Naive thymus-derived CD8-positive, alpha-beta T cell (primary cell): ENCODE results near the gene SCN3A. TPM values are rescaled to one million over a fixed set of nuclear protein-coding genes. Genes with fewer than 3 reads are reported as not detected.

Source experiments
- ATAC-seq, 2 donors: fragments of 150-1000 bp; cut with Tn5 transposase in 1 of 2; sonication (Bioruptor Pico), chemical (Tn5 transposase) in 1 of 2; 1 replicate in 1 of 2; 2 replicates in 1 of 2; pipeline ENCODE4 v1.10.0; 2021; ENCODE audit warnings: mild to moderate bottlenecking in 2 of 2, moderate library complexity in 2 of 2
- POLR2A ChIA-PET: fragments of 350-600 bp; sonication (Branson Sonifier 250); formaldehyde crosslinking; loops from one replicate; lab custom pipeline; 2021; ENCODE audit warnings: antibody characterized with exemption; lab: Charles Lee
- DNase-seq, 10 donors: peaks; one replicate each; pipeline versions ENCODE4 v3.0.0 to v3.0.0-alpha.2; 2020 to 2022
- H3K27ac Mint-ChIP-seq, 10 donors: one replicate each; pipeline ENCODE4 v1.8.0; 2020 to 2022; ENCODE audit warnings: mild to moderate bottlenecking in 10 of 10, mixed read lengths in 10 of 10, moderate library complexity in 4 of 10, inconsistent platforms in 1 of 10
- H3K27me3 Mint-ChIP-seq, 5 donors: one replicate each; pipeline ENCODE4 v1.8.0; 2021 to 2022; ENCODE audit warnings: mixed read lengths in 5 of 5
- H3K36me3 Mint-ChIP-seq, 3 donors: one replicate each; pipeline ENCODE4 v1.8.0; 2020 to 2022; ENCODE audit warnings: mixed read lengths in 3 of 3, mild to moderate bottlenecking in 2 of 3, inconsistent platforms in 1 of 3
- H3K4me1 Mint-ChIP-seq, 4 donors: one replicate each; pipeline ENCODE4 v1.8.0; 2021 to 2022; ENCODE audit warnings: mixed read lengths in 4 of 4
- H3K4me3 Mint-ChIP-seq, 10 donors: one replicate each; pipeline ENCODE4 v1.8.0; 2020 to 2022; ENCODE audit warnings: mild to moderate bottlenecking in 10 of 10, mixed read lengths in 10 of 10, moderate library complexity in 6 of 10, inconsistent platforms in 1 of 10
- H3K9me3 Mint-ChIP-seq, 9 donors: one replicate each; pipeline ENCODE4 v1.8.0; 2020 to 2022; ENCODE audit warnings: mixed read lengths in 9 of 9, mild to moderate bottlenecking in 3 of 9, inconsistent platforms in 1 of 9, moderate library complexity in 1 of 9
- polyA plus RNA-seq, 3 donors: library from polyadenylated mRNA; unstranded; fragments of 300-500 nt; fragmentation: Illumina TruSeq; gene quantifications; one replicate each; pipeline ENCODE4 v1.2.3, GENCODE V29; 2021
- total RNA-seq, 8 experiments: library from RNA in 2 of 8; stranded (reverse) in 2 of 8; gene quantifications; one replicate each; pipeline ENCODE4 v1.2.3 and lab custom pipeline; 2021 to 2026

The SCN3A gene
- total and polyA plus RNA-seq, 5 experiments from 2014 or later = 0.26 to 0.27 TPM; not detected in 3

DNA sequence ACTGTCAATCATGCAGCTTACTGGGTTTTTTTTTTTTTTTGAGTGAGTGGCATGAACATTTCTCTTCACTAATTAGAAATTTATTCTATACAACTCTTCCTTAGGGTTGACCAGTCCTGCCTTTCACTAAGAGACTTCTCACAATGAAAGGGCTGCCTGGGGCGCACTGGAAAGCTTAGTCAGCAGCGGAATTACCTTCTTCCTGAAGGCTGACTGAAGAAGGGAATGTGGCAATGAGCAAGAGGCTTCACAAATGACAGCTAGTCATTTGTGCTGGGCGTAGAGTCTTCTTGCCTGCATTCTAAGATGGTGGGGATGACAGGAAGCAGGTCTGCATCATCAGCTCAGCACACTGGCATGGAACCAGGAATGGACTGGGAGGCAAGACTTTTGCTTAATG is 15.6 kb upstream of the SCN3A start:
- Mint-ChIP-seq H3K4me1 (no peaks in the 10 kb centered on the region), H3K27me3 (no peaks in the 10 kb centered on the region), H3K27ac (no peak overlapping the region), H3K4me3 (no peak overlapping the region), H3K9me3 (peaks cover 0 to 1% (median 0%) of the 10 kb centered on the region in 9 donors), H3K36me3 (no peaks in the 10 kb centered on the region)
- POLR2A ChIA-PET = no interaction called here
- DNase-seq = no peak
- no peak for ATAC-seq

DNA sequence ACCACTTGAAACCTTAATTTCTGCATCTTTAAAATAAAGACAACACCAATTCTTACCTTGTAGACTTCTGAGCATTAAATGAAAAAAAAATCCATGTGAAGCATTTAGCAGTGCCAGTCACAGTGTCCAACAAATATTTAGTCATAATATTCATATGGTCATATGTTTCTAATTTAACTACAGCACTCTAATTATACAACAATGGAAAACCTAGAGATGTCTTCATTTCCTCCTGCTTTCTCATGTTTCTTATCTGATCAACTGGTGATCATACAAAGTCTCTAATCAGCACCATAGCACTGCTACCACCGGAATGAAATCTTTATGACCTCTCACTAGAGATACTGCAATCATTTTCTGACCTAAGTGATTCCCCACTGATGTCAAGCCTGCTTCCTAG is 10.2 kb upstream of the SCN3A start:
- H3K27ac Mint-ChIP-seq = no peak overlapping the region
- H3K4me1 Mint-ChIP-seq = no peaks in the 10 kb centered on the region
- POLR2A ChIA-PET = no interaction called here
- DNase-seq (no peak), ATAC-seq (no peak)
- no peak overlapping the region for H3K4me3 Mint-ChIP-seq
- H3K9me3 Mint-ChIP-seq = no peaks in the 10 kb centered on the region
- H3K36me3 Mint-ChIP-seq = no peaks in the 10 kb centered on the region
- peaks cover 0 to 3% (median 0%) of the 10 kb centered on the region in 5 donors for H3K27me3 Mint-ChIP-seq

DNA sequence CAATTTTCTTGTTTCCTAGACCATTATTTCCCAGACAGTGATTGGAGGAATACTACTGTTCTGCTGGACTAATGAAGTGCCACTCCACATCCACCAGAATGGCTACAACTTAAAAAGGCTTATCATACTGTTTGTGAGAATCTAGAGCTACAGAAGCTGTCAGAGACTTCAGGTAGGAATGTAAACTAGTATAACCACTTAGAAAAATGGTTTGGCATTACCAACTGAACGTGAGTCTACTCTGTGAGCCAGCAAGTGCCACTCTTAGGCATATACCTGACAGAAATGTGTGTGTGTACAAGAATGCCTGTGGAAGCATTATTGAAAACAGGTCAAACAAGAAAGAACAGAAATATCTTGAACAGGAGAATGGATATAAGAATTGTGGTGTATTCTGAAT is 4.2 kb upstream of the SCN3A start:
- ATAC-seq = no peak
- DNase-seq = no peak
- Mint-ChIP-seq H3K4me1 (peaks cover 0 to 5% (median 2%) of the 10 kb centered on the region in 4 donors), H3K36me3 (no peaks in the 10 kb centered on the region), H3K27ac (no peak overlapping the region), H3K9me3 (no peaks in the 10 kb centered on the region), H3K4me3 (no peak overlapping the region), H3K27me3 (peaks cover 0 to 9% (median 0%) of the 10 kb centered on the region in 5 donors)
- POLR2A ChIA-PET = no interaction called here

DNA sequence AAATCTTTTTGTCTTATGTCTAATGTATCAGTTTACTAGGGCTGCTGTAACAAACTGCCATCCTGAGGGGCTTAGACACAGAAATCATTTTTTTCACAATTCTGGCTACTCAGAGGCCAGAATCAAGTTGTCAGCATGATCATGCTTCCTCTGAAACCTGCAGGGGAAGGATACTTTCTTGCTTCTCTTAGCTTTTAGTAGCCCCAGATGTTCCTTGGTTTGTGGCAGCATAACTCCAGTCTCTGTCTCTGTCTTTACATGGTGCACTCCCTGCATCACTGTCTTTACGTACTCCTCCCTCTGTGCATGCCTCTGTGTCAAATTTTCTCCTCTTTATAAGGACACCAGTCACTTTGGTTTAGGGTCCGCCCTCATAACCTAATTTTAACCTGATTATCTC is 2.0 kb upstream of the SCN3A start:
- POLR2A ChIA-PET = no interaction called here
- DNase-seq (no peak), ATAC-seq (no peak)
- H3K9me3 Mint-ChIP-seq = no peaks in the 10 kb centered on the region
- H3K4me1 Mint-ChIP-seq = peaks cover 0 to 9% (median 2%) of the 10 kb centered on the region in 4 donors
- peaks cover 0 to 9% (median 0%) of the 10 kb centered on the region in 5 donors for H3K27me3 Mint-ChIP-seq
- H3K36me3 Mint-ChIP-seq = no peaks in the 10 kb centered on the region
- H3K4me3 Mint-ChIP-seq = no peak overlapping the region
- H3K27ac Mint-ChIP-seq = no peak overlapping the region

DNA sequence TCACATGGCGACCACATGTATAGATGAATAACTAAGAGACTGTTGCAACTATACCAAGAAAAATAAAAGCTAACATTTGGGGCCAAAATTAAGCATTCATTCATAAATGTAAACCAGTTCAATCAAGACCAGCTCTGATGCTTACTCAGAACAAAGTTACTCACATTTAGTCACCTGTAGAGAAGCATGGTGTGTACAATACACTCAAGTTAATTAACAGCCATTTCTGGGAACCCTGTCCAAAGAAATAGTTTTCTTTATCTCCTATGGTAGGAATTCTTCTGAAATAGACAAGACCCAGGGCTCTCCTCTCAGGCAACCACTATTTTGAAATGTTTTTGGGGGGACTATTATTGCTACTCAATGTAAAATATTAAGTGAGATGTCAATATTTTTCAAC is 1.6 kb downstream of the SCN3A start:
- Mint-ChIP-seq H3K36me3 (no peaks in the 10 kb centered on the region), H3K4me3 (peak overlapping the region in 1 of 10 donors; percentile 9), H3K27ac (no peak overlapping the region), H3K9me3 (peaks cover 0 to 2% (median 0%) of the 10 kb centered on the region in 9 donors), H3K27me3 (peaks cover 0 to 8% (median 0%) of the 10 kb centered on the region in 5 donors), H3K4me1 (peaks cover 0 to 16% (median 2%) of the 10 kb centered on the region in 4 donors)
- POLR2A ChIA-PET = no interaction called here
- no peak for ATAC-seq
- DNase-seq = no peak

DNA sequence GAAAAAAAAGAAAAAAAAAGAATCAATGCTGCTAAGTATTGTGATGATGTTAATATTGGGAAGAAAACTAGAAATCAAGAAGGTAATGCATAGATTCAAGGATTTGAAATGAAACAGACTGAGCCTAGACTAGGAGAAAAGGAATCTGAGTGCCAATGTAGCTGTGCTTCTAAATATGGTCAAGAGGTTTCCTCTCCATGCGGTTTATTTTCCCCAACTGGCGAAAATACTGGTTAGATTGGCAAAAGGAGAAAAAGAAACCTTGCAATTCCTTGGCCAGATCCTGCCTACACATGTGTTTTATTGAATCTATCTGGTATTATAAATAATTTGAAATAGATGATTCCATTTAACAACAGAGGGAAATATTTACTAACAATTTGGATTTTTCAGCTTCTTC is 5.7 kb downstream of the SCN3A start:
- ATAC-seq (no peak), DNase-seq (no peak)
- Mint-ChIP-seq H3K27ac (no peak overlapping the region), H3K36me3 (no peaks in the 10 kb centered on the region), H3K9me3 (peaks cover 0 to 2% (median 0%) of the 10 kb centered on the region in 9 donors), H3K27me3 (no peaks in the 10 kb centered on the region), H3K4me3 (no peak overlapping the region), H3K4me1 (peaks cover 0 to 32% (median 0%) of the 10 kb centered on the region in 4 donors)
- POLR2A ChIA-PET = no interaction called here

DNA sequence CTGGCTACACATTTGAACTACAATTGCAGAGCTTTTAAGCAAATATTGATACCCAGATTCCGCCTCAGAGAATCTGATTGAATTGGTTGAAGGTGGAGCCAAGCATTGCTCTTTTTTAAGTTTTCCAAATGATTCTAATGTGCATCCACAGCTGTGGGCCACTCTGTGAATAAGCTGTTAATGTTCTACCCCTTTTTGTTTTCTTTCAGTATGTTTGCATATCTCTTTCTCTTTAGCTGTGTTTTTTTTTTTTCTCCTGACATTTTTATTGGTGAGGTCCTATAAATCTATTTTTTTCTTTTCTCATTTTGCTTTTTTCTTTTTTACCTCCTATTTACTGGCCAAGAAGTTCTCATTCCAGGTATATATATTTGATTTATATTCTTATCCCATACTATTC is 6.5 kb downstream of the SCN3A start:
- Mint-ChIP-seq H3K27me3 (no peaks in the 10 kb centered on the region), H3K27ac (no peak overlapping the region), H3K4me3 (no peak overlapping the region), H3K36me3 (no peaks in the 10 kb centered on the region), H3K9me3 (peaks cover 0 to 2% (median 0%) of the 10 kb centered on the region in 9 donors), H3K4me1 (peaks cover 0 to 34% (median 0%) of the 10 kb centered on the region in 4 donors)
- ATAC-seq (no peak), DNase-seq (no peak)
- POLR2A ChIA-PET = no interaction called here

DNA sequence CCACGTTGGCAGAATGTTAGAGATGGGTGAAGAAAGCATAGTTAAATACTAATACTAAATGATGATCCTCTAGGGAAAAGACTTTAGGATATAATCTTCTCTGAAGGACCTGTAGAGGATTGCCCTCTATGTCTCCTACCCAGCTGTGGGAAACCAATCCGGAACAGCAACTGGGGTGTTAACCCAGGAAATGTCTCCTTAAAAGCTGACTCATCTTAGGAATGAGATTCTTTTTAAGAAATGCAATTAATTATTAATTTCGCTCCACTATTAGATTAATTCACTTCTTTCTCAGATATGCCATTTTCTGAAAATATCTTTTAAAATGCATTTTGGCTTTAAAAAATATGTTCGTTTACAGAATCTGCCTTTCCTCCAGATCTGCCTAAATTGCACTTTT is 7.4 kb downstream of the SCN3A start:
- POLR2A ChIA-PET = no interaction called here
- H3K4me1 Mint-ChIP-seq = peaks cover 0 to 33% (median under 1%) of the 10 kb centered on the region in 4 donors
- ATAC-seq = no peak

DNA sequence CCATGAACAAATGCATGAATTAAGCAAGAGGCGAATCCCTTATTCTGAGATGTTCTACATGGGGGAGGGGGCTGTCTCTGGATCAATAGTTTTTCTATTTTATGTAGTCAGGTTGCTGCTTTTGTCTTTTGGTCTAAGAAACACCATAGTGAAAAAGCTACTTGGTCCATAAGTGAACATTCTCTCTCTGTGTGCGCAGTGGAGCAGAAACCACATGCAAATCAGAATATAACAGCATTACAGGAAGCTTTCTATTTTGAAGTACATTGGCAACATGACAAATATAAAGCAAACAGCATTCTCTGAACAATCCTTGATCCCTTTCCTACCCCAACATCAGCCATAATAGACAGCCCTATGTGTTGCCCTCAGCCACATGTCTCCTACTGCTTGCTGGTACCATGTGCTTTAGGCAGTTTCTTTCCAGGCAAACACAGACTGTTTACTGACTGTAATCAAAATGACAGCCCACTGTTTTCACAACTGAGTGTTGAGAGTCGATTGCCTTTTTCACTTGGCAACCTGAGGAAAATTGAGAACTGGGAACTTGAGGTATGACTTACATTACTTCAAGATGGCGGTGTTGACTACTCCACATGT is 10.6 kb downstream of the SCN3A start:
- no peak for DNase-seq
- Mint-ChIP-seq H3K4me1 (peaks cover 0 to 34% (median 2%) of the 10 kb centered on the region in 4 donors), H3K36me3 (no peaks in the 10 kb centered on the region), H3K9me3 (no peaks in the 10 kb centered on the region), H3K27ac (peak overlapping the region in 1 of 10 donors; percentile 1), H3K27me3 (peaks cover 0 to 5% (median 0%) of the 10 kb centered on the region in 5 donors), H3K4me3 (peak overlapping the region in 1 of 10 donors; percentile 0)
- POLR2A ChIA-PET = no interaction called here
- no peak for ATAC-seq

More for the DNA sequence above, 7.4 kb downstream of the SCN3A start:
- Mint-ChIP-seq H3K9me3 (peaks cover 0 to 2% (median 0%) of the 10 kb centered on the region in 9 donors), H3K36me3 (no peaks in the 10 kb centered on the region), H3K4me3 (no peak overlapping the region), H3K27me3 (peaks cover 0 to 1% (median 0%) of the 10 kb centered on the region in 5 donors), H3K27ac (no peak overlapping the region)
- no peak for DNase-seq

DNA sequence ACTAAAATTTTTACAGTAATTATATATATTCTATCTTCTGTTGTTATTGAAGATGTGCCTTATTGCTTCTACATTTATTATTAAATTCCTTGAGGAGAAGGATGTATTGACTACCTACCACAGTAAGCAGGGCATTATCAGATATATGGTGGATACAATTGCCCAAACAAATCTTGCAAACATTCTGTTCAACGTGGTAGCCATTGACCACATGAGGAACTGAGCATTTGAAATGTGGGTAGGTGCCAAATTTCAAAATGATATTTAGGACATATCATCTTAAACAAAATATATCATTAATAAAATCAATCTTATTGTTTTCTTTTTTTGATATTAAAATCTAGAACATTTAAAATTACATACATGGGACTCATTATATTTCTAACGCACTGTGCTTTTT is 11.1 kb downstream of the SCN3A start:
- Mint-ChIP-seq H3K4me3 (peak overlapping the region in 1 of 10 donors; percentile 0), H3K27ac (no peak overlapping the region), H3K36me3 (no peaks in the 10 kb centered on the region), H3K9me3 (no peaks in the 10 kb centered on the region), H3K27me3 (peaks cover 0 to 5% (median 0%) of the 10 kb centered on the region in 5 donors), H3K4me1 (peaks cover 0 to 31% (median 2%) of the 10 kb centered on the region in 4 donors)
- POLR2A ChIA-PET = no interaction called here
- ATAC-seq (no peak), DNase-seq (no peak)

DNA sequence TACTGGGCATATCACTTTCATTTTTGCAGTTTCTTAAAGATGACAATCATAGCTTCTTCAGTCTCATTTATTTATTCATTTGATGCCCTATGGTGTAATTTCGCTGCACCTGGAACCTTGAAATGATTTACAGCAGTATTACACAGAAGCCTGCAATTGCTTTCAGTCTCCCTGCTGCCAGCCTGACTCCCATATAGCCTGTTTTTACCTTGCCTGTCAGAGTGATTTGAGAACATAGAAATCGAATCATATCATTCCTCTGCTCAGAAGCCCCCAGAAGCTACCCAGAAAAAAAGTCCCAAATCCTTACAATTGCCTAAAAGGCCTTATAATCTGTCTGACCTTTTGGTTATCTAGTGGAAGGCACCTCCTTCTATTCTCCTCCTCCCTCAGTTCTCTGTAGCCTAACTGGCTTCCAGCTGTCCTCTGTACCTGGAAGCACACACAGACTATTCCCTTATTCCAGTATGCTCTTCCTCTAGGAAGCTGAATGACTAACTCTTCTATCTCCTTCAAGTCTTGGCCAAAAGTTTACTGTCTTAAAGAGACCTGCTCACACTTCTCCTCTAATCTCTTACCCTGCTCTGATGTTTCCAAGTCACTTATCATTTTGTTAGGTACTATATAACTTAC is 12.6 kb downstream of the SCN3A start:
- H3K27me3 Mint-ChIP-seq = peaks cover 0 to 5% (median 0%) of the 10 kb centered on the region in 5 donors
- peaks cover 0 to 26% (median 2%) of the 10 kb centered on the region in 4 donors for H3K4me1 Mint-ChIP-seq
- H3K36me3 Mint-ChIP-seq = no peaks in the 10 kb centered on the region
- H3K9me3 Mint-ChIP-seq = no peaks in the 10 kb centered on the region
- no peak overlapping the region for H3K27ac Mint-ChIP-seq
- no peak overlapping the region for H3K4me3 Mint-ChIP-seq
- ATAC-seq (no peak), DNase-seq (no peak)
- POLR2A ChIA-PET = interaction anchor here (0.6 kb wide), 1 partner anchor 12 kb away, joined by 6 read pairs; no protein-coding TSS in a partner anchor

DNA sequence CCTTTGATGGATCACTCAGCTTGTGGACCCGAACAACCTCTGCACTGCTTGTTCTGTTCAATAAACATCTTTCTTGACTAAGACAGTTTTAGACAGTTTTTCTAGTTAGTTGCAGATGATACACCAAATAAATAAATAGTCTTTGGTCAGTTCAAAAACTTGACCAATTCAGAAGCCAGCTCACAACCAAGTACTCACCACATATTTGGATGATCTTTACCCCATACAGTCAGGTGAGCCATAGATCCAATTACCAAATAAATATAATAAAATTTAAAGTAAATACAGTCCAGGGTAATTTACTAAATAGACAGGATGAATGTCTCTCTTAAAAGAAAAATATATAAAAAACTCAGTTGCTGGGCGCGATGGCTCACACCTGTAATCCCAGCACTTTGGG is 18.2 kb downstream of the SCN3A start:
- Mint-ChIP-seq H3K27ac (no peak overlapping the region), H3K36me3 (no peaks in the 10 kb centered on the region), H3K9me3 (no peaks in the 10 kb centered on the region), H3K4me3 (no peak overlapping the region), H3K4me1 (no peaks in the 10 kb centered on the region), H3K27me3 (peaks cover 0 to 6% (median 0%) of the 10 kb centered on the region in 5 donors)
- DNase-seq (no peak), ATAC-seq (no peak)
- POLR2A ChIA-PET = no interaction called here

DNA sequence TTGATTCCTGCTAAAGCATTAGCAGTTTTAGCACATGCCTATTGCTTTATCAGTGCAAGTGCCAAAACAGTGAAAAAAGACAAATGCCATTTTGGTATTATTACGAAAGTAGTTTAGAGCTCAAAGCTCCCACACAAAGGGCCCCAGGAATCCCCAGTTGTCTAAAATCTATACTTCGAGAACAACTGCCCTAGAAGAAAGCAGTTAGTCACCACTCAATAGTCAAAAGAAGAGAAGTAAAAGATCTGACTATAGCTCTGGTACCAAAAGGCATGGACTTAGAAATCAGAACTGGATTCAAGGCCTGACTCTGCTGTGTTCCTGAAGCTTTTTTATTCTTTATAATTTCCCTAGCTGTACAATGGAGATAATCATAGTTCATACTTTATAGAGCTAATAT is 21.8 kb downstream of the SCN3A start:
- Mint-ChIP-seq H3K27ac (no peak overlapping the region), H3K4me1 (no peaks in the 10 kb centered on the region), H3K36me3 (no peaks in the 10 kb centered on the region), H3K4me3 (no peak overlapping the region), H3K27me3 (peaks cover 0 to 12% (median 2%) of the 10 kb centered on the region in 5 donors), H3K9me3 (no peaks in the 10 kb centered on the region)
- POLR2A ChIA-PET = no interaction called here
- ATAC-seq (no peak), DNase-seq (no peak)
